ENCODE measurements around the gene ABCC1. TPM values are rescaled to one million over a fixed set of nuclear protein-coding genes. Genes with fewer than 3 reads are reported as not detected.

ABCC1 gene
- total and polyA plus RNA-seq, 3 experiments from 2014 or later, result 9.9 to 64.8 (median 64.6) TPM

GRCh38 chr16:16141784-16142396, 192.5 kb downstream of the ABCC1 start:
- Histone ChIP-seq H3K9me3 (ENCODE audit: low read length) (no peaks in the 10 kb centered on the region), H3K27me3 (ENCODE audit: insufficient read depth, low read length, poor library complexity, severe bottlenecking) (no peaks in the 10 kb centered on the region), H3K27ac (ENCODE audit: low read depth, low read length) (no peak overlapping the region), H3K36me3 (ENCODE audit: insufficient read depth, low read length) (peaks cover 29% of the 10 kb centered on the region), H3K4me3 (ENCODE audit: low read length) (no peak overlapping the region), H3K4me1 (ENCODE audit: insufficient read depth, low read length) (no peaks in the 10 kb centered on the region)
- ChIA-PET CTCF (no interaction called here), POLR2A (no interaction called here)
- no peaks in the 10 kb centered on the region for H3K27me3 Mint-ChIP-seq
- H3K4me3 Mint-ChIP-seq, result no peak overlapping the region
- H3K4me1 Mint-ChIP-seq, result peaks cover 0 to 1% (median 0%) of the 10 kb centered on the region in 3 donors
- DNase-seq, result no peak
- H3K9me3 Mint-ChIP-seq, result no peaks in the 10 kb centered on the region
- peak overlapping the region in 1 of 8 donors; percentile 29 for H3K27ac Mint-ChIP-seq
- H3K36me3 Mint-ChIP-seq, result peaks cover 7 to 83% (median 19%) of the 10 kb centered on the region in 3 donors

GRCh38 chr16:16143038-16143763, 193.8 kb downstream of the ABCC1 start:
- ChIA-PET POLR2A (no interaction called here), CTCF (no interaction called here)
- H3K36me3 Mint-ChIP-seq, result peaks cover 7 to 73% (median 16%) of the 10 kb centered on the region in 3 donors
- peaks cover 20% of the 10 kb centered on the region for H3K36me3 ChIP-seq (ENCODE audit: insufficient read depth, low read length)
- H3K9me3 ChIP-seq (ENCODE audit: low read length), result no peaks in the 10 kb centered on the region
- no peaks in the 10 kb centered on the region for H3K9me3 Mint-ChIP-seq
- H3K4me1 Mint-ChIP-seq, result peaks cover 0 to 1% (median 0%) of the 10 kb centered on the region in 3 donors
- no peaks in the 10 kb centered on the region for H3K27me3 ChIP-seq (ENCODE audit: insufficient read depth, low read length, poor library complexity, severe bottlenecking)
- H3K27ac ChIP-seq (ENCODE audit: low read depth, low read length), result no peak overlapping the region
- H3K4me3 ChIP-seq (ENCODE audit: low read length), result no peak overlapping the region
- H3K27ac Mint-ChIP-seq, result no peak overlapping the region
- H3K4me3 Mint-ChIP-seq, result no peak overlapping the region
- H3K4me1 ChIP-seq (ENCODE audit: insufficient read depth, low read length), result no peaks in the 10 kb centered on the region
- H3K27me3 Mint-ChIP-seq, result no peaks in the 10 kb centered on the region
- no peak for DNase-seq

GRCh38 chr16:16143931-16144330, 194.5 kb downstream of the ABCC1 start:
- Histone ChIP-seq H3K4me3 (ENCODE audit: low read length) (no peak overlapping the region), H3K4me1 (ENCODE audit: insufficient read depth, low read length) (no peaks in the 10 kb centered on the region), H3K9me3 (ENCODE audit: low read length) (no peaks in the 10 kb centered on the region), H3K27me3 (ENCODE audit: insufficient read depth, low read length, poor library complexity, severe bottlenecking) (no peaks in the 10 kb centered on the region), H3K27ac (ENCODE audit: low read depth, low read length) (no peak overlapping the region), H3K36me3 (ENCODE audit: insufficient read depth, low read length) (peaks cover 15% of the 10 kb centered on the region)
- Mint-ChIP-seq H3K9me3 (no peaks in the 10 kb centered on the region), H3K27ac (peak overlapping the region in 1 of 8 donors; percentile 36), H3K27me3 (no peaks in the 10 kb centered on the region), H3K36me3 (peaks cover 7 to 66% (median 16%) of the 10 kb centered on the region in 3 donors), H3K4me3 (no peak overlapping the region), H3K4me1 (peaks cover 0 to 1% (median 0%) of the 10 kb centered on the region in 3 donors)
- CTCF ChIA-PET, result no interaction called here
- POLR2A ChIA-PET, result no interaction called here
- DNase-seq, result no peak

GRCh38 chr16:16144416-16144815, 195.0 kb downstream of the ABCC1 start:
- Histone ChIP-seq H3K36me3 (ENCODE audit: insufficient read depth, low read length) (peaks cover 15% of the 10 kb centered on the region), H3K27me3 (ENCODE audit: insufficient read depth, low read length, poor library complexity, severe bottlenecking) (no peaks in the 10 kb centered on the region), H3K4me3 (ENCODE audit: low read length) (no peak overlapping the region), H3K4me1 (ENCODE audit: insufficient read depth, low read length) (no peaks in the 10 kb centered on the region), H3K9me3 (ENCODE audit: low read length) (no peaks in the 10 kb centered on the region), H3K27ac (ENCODE audit: low read depth, low read length) (no peak overlapping the region)
- no peak overlapping the region for H3K4me3 Mint-ChIP-seq
- no peak for DNase-seq
- peaks cover 0 to 1% (median 0%) of the 10 kb centered on the region in 3 donors for H3K4me1 Mint-ChIP-seq
- POLR2A ChIA-PET, result no interaction called here
- H3K9me3 Mint-ChIP-seq, result no peaks in the 10 kb centered on the region
- peaks cover 7 to 64% (median 16%) of the 10 kb centered on the region in 3 donors for H3K36me3 Mint-ChIP-seq
- no peak overlapping the region for H3K27ac Mint-ChIP-seq
- CTCF ChIA-PET, result no interaction called here
- no peaks in the 10 kb centered on the region for H3K27me3 Mint-ChIP-seq

- H3K27ac ChIP-seq (ENCODE audit: low read depth, low read length), result no peak overlapping the region
- CTCF ChIA-PET, result no interaction called here
- peaks cover 14% of the 10 kb centered on the region for H3K36me3 ChIP-seq (ENCODE audit: insufficient read depth, low read length)
- no peak overlapping the region for H3K4me3 ChIP-seq (ENCODE audit: low read length)
- Mint-ChIP-seq H3K36me3 (peaks cover 0 to 55% (median 11%) of the 10 kb centered on the region in 3 donors), H3K27ac (no peak overlapping the region), H3K4me3 (no peak overlapping the region), H3K9me3 (no peaks in the 10 kb centered on the region), H3K27me3 (no peaks in the 10 kb centered on the region), H3K4me1 (peaks cover 0 to 1% (median 0%) of the 10 kb centered on the region in 3 donors)
- H3K27me3 ChIP-seq (ENCODE audit: insufficient read depth, low read length, poor library complexity, severe bottlenecking), result no peaks in the 10 kb centered on the region
- no peaks in the 10 kb centered on the region for H3K9me3 ChIP-seq (ENCODE audit: low read length)
- H3K4me1 ChIP-seq (ENCODE audit: insufficient read depth, low read length), result no peaks in the 10 kb centered on the region
- no peak for DNase-seq
- POLR2A ChIA-PET, result no interaction called here
Observed at GRCh38 chr16:16145286-16145685, 195.9 kb downstream of the ABCC1 start.

- no peaks in the 10 kb centered on the region for H3K4me1 ChIP-seq (ENCODE audit: insufficient read depth, low read length)
- H3K9me3 ChIP-seq (ENCODE audit: low read length), result no peaks in the 10 kb centered on the region
- peaks cover under 1% of the 10 kb centered on the region for H3K36me3 ChIP-seq (ENCODE audit: insufficient read depth, low read length)
- H3K36me3 Mint-ChIP-seq, result peaks cover 0 to 42% (median 8%) of the 10 kb centered on the region in 3 donors
- CTCF ChIA-PET, result no interaction called here
- no peak overlapping the region for H3K27ac ChIP-seq (ENCODE audit: low read depth, low read length)
- no peak for DNase-seq
- H3K27me3 ChIP-seq (ENCODE audit: insufficient read depth, low read length, poor library complexity, severe bottlenecking), result no peaks in the 10 kb centered on the region
- peaks cover 0 to 1% (median 0%) of the 10 kb centered on the region in 3 donors for H3K4me1 Mint-ChIP-seq
- no peak overlapping the region for H3K4me3 ChIP-seq (ENCODE audit: low read length)
- H3K27ac Mint-ChIP-seq, result no peak overlapping the region
- POLR2A ChIA-PET, result no interaction called here
- H3K4me3 Mint-ChIP-seq, result no peak overlapping the region
- no peaks in the 10 kb centered on the region for H3K27me3 Mint-ChIP-seq
- no peaks in the 10 kb centered on the region for H3K9me3 Mint-ChIP-seq
Observed at GRCh38 chr16:16146380-16147315, 197.2 kb downstream of the ABCC1 start.

- no peak overlapping the region for H3K27ac ChIP-seq (ENCODE audit: low read depth, low read length)
- no peak overlapping the region for H3K4me3 ChIP-seq (ENCODE audit: low read length)
- peaks cover 0 to 35% (median 3%) of the 10 kb centered on the region in 3 donors for H3K36me3 Mint-ChIP-seq
- CTCF ChIA-PET, result no interaction called here
- POLR2A ChIA-PET, result no interaction called here
- DNase-seq, result no peak
- no peak overlapping the region for H3K27ac Mint-ChIP-seq
- H3K9me3 ChIP-seq (ENCODE audit: low read length), result no peaks in the 10 kb centered on the region
- H3K27me3 ChIP-seq (ENCODE audit: insufficient read depth, low read length, poor library complexity, severe bottlenecking), result no peaks in the 10 kb centered on the region
- H3K4me1 Mint-ChIP-seq, result peaks cover 0 to 1% (median 0%) of the 10 kb centered on the region in 3 donors
- H3K36me3 ChIP-seq (ENCODE audit: insufficient read depth, low read length), result no peaks in the 10 kb centered on the region
- no peaks in the 10 kb centered on the region for H3K9me3 Mint-ChIP-seq
- no peak overlapping the region for H3K4me3 Mint-ChIP-seq
- no peaks in the 10 kb centered on the region for H3K27me3 Mint-ChIP-seq
- no peaks in the 10 kb centered on the region for H3K4me1 ChIP-seq (ENCODE audit: insufficient read depth, low read length)
Observed at GRCh38 chr16:16147316-16147999, 198.0 kb downstream of the ABCC1 start.

Data from CD8-positive, alpha-beta memory T cell (primary cell).